GM21619 (cell line): ENCODE data around the gene ARSG.
"Not testable (repeated sequence)": the region's sequence is repeated elsewhere in the genome, so short reads cannot be mapped to it uniquely, and the experiment has no call there.

Experiments used
- ATAC-seq: cut with Tn5 transposase; IDR thresholded peaks from one replicate; pipeline ENCODE4 v1.9.1; 2021; ENCODE audit not compliant: unreplicated experiment

ARSG gene

DNA sequence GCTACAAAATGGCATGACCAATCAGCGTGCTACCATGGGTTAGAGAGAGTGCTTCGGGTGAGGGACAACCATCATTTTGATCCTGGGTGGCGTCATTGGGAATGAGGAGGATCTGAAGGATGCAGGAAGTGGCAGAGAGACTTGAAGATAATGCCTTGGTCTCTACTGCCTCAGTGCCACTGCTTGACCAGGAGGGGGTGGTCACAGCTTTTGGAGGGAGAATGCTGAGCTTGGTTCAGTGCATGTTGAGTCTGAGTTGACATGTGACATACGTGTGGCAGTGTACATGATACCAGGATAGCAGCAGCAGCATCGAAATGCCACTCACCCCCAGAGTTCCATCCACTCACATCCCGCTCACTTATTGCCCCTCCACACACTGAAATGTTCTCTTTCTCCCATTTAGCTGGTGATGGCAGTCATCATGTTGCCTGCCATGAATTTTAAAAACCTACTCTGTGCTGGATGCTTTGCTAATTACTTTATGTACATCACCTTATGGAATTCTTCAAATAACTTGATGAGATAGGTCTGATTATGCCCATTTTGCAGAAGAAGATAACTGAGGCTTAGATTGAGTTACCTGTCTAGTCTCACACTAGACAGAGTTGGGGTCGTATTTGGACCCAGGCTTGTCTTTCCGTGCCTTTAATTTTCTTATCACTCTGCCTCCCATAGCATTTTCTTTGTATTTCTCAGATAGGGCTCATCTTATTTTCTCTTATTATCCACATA is 36.7 kb downstream of the ARSG start:
- no peak for ATAC-seq

DNA sequence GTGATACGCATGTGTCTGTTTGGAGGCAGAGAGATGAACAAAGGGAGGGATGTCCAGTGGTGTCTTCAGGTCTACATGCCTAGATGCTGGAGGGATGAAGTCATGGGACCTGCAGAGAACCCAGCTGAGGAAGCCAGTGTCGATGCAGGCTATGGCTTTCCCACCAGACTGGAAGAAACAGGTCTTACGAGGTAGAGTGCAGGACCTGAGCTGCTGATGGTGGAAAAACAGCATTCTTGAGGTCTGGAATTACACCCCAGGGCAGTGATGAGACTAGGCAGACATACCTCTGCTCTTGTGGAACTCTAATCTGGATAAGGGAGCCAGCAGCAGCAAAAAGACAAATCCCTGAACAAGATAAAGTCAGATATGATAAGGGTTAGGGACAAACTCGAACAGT is 37.4 kb downstream of the ARSG start:
- no peak for ATAC-seq

DNA sequence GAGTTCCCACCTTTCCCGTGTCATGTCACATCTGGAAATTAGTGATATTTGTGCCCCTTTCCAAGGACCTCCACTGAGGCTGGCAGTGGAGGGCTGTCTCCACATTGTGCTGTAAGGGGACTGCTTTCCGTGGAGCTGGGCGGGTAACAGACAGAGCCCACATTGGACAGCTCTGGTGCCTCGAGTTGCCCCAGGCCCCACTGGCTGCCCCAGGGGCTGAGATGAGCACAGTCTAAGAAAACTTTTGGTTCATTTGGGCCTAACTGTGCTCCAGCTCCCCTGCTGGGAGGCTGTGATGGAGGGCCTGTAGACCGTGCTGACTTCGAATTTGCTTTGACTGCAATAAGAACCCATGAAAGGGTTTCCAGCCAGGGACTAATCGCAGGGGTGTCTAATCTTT is 38.0 kb downstream of the ARSG start:
- no peak for ATAC-seq

DNA sequence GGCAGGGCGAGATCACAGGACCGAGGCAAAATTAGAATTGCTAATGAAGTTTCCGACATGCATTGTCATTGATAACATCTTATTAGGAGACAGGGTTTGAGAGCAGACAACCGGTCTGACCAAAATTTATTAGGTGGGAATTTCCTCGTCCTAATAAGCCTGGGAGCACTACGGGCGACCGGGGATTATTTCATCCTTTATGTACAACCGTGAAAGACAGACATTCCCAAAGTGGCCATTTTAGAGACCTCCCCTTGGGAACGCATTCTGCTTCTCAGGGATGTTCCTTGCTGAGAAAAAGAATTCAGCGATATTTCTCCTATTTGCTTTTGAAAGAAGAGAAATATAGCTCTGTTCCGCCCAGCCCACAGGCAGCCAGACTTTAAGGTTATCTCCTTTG is 40.6 kb downstream of the ARSG start:
- ATAC-seq: not testable (repeated sequence)

DNA sequence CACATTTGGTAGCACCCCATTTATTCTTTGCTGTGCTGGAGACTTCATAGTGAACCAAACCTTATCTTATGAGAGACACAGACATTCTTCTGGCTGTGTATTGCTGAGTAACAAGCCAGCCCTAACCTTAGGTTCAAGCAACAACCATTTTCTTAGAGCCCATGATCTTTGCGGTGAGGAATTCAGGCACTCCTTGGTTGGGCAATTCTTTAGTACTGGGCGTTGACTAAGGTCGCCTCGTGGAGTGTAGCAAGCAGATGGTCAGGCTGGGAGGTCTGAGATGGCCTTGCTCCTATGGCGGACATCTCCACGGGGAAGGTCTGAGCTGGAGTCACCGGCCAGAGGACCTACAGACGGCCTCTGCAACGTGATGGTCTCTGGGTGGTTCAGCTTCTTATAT is 43.1 kb downstream of the ARSG start:
- ATAC-seq: no peak

DNA sequence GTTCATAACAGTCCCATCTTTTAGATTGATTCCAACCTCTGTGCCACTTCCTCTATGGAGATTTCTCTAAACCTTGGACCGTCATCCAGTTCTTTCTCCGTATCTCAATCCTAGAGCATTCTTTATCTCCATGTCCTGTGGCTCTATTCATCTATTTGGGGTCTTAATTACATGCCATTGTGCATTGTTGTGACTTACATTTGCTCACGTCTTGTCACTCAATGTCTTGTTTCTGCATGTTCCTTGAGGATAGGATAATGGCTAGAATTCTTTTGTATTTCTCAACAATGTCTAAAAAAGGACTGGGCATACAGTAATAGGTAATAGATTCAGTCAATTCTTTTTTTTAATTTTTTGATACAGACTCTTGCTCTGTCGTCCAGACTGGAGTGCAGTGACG is 50.2 kb downstream of the ARSG start:
- no peak for ATAC-seq

DNA sequence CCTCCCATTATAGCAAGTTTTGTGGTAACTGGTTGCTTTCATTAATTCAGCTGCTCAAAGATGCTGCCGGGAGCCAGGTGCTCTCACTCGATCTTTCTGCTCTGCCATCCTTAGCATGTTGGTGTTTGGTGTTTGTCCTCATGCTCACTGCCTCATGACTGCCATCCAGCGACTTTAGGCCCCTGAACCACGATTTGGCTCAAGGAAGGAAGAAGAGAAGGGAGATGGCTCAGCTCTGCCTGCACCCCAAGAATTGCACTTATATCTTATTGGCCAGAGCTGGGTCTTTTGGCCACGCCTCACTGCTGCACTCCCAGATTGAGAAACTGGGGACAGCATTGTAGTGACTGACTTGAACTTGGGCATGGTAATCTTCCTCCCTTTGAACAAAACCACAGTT is 52.7 kb downstream of the ARSG start:
- no peak for ATAC-seq

DNA sequence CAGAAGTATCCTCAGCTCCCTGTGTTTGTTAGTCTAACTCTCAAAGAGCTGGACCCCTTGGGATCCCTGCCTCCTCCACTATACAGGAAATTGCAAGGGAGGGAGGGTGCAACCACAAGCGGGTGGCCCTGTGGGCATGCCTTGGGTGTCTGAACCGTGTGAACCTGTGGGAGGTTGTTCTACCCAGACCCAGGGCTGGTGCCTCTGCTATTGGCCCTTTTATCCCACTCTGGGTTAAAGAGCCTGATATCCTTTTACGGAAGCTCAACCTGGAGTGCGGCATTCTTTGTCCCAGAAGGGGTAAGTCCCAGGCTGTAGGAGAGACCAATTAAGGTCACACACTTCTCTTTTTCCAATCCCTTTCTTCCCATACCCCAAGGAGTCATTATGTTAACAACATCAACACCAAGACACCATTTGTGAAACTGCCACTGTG is 53.4 kb downstream of the ARSG start:
- no peak for ATAC-seq

DNA sequence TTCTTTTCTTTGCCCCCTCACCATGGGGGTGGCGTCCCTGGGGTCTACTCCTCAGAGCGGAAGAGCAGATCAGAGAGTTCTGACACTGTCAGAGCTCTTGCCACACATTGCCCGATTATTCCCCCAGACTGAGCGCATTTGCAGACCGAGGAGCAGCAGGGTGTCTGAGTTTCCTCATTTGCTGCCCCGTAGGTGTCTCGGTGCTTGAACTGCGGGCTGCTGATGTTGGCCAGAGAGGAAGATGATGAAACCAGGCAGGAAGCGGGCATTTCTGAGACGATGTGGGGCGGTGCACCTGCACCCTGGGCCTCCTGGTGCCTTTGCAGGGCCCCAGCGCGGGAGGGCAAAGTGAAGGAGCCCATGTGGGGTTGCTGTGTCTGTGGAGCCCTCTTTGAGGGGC is 55.2 kb downstream of the ARSG start:
- ATAC-seq: peak; percentile 78

DNA sequence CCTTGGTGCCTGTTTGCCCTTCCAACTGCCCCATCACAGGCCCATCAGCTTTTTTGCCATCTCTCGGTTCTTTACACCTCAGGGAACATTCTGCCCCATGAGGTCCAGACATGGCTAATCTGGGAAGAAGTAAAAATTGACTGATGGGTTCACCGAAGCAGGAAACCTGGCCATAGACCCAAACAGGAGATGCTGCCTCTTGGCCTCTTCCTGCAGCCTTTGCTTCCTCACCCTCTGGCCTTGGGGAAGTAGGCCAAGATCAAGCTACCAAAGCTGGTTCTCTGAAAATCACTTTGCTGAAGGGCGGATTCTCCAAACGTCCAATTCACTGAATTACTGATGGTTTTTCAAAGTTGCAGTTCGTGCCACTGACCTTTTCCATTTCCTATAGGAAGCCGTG is 56.1 kb downstream of the ARSG start:
- ATAC-seq: no peak

DNA sequence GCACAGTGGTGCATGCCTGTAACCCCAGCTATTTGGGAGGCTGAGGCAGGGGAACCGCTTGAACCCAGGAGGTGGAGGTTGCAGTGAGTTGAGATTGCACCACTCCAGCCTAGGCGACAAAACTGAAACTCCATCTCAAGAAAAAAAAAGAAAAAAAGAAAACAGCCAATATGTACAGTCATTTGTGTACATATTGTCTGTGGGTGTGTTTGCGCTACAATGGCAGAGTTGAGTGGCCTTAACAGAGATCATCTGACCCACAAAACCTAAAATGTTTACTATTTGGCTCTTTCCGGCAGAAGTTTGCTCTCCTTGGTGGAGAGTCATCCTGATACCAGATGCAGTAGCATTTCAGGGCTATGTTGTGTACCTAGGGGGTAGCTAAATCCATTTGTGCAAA is 57.9 kb downstream of the ARSG start:
- ATAC-seq: peak; percentile 67

DNA sequence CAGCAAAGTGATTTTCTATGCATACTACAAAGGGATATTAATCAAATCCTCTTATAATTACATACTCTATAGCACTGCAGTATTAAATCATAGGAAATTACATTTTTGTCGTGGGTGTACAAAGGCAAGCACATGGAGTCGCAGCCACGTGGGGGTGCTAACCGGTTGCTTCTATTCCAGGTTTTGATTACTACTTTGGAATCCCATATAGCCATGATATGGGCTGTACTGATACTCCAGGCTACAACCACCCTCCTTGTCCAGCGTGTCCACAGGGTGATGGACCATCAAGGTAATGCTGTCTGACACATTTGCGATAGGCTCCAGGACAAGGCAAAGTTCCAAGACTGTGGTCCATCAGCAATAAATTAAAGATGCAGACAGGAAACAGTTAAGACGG is 60.1 kb downstream of the ARSG start:
- no peak for ATAC-seq

DNA sequence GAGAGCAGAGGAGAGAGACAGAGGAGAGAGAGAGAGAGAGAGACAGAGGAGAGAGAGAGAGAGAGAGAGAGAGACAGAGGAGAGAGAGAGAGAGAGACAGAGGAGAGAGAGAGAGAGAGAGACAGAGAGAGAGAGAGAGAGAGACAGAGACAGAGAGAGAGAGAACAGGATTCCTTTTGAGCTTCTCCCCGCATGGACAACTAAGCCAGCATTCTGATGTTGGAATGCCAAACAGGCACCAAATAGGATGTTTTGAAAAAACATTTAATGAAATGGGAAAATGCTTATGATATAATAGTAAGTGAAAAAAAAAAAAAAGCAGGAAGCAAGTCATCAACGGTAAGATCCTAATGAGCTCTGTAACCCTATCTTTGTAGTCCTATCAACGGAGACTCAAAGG is 60.7 kb downstream of the ARSG start:
- no peak for ATAC-seq

DNA sequence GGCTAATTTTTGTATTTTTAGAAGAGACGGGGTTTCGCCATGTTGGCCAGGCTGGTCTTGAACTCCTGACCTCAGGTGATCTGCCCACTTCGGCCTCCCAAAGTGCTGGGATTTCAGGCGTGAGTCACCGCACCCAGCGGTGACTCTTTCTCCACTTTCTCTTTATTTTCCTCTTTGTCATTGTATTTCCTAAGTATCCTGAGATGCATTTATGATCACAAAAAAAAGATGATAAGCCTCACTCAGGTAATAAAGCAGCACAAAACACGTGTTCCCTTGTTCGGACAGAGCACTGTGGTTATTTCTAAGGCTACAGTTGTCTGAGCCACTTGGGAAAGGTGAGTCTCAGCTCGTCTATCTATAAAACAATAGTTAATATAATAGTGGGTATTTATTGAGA is 61.4 kb downstream of the ARSG start:
- ATAC-seq: not testable (repeated sequence)

DNA sequence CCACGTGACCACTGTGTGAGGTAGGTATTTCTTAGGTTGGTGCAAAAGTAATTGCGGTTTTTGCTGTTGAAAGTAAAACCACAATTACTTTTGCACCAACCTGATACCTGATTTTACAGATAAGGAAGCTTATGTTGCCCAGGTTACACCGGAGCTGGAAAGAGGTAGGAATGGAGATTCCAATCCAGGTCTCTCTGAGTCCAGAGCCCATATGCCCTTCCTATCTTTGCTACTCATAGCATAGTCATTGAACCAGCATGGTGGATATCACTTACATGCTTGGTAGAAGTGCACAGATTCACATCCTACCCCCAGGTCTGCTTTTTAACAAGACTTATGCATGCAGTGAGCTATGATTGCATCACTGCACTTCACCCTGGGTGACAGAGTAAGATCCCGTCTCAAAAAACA is 61.8 kb downstream of the ARSG start:
- no peak for ATAC-seq

DNA sequence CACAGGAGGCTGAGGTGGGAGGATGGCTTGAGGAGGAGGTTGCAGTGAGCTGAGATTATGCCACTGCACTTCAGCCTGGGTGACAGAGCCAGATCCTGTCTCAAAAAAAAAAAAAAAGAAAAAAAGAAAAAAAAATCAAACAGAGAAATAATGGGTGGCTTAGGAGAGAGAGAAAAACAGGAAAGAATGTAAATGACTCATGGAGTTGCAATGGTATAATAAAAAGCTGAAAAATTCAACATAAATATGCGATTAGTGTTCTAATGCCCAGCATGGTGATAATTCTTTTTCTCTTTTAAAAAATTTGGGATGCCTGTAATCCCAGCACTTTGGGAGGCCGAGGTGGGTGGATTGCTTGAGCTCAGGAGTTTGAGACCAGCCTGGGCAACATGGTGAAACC is 63.0 kb downstream of the ARSG start:
- not testable (repeated sequence) for ATAC-seq

DNA sequence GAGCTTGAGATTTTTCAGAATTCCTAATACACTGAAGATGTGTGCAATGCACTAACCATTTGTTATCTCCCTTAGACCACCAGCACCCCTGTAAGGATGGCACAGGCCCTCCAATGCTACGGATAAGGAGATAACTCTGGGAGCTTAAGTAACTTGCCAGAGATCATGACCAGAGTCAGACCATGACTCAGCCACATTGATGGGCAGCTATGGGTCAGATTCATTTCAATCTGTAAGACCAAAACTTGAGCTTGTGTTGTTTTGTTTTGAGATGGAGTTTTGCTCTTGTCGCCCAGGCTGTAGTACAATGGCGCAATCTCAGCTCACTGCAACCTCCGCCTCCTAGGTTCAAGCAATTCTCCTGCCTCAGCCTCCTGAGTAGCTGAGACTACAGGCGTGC is 63.8 kb downstream of the ARSG start:
- not testable (repeated sequence) for ATAC-seq

DNA sequence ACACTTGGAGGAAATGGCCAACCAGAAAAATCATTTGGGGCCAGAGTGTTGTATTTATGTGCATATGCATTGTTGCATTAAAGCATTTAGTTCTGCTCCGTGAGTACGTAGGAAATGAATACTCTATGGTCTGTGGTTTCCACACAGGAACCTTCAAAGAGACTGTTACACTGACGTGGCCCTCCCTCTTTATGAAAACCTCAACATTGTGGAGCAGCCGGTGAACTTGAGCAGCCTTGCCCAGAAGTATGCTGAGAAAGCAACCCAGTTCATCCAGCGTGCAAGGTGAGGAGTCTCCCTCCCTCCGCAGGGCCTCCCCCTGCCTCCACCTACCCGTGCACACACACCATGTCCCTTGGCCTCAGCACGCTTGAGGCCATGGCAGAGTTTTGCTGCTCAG is 65.2 kb downstream of the ARSG start:
- ATAC-seq: peak; percentile 94

DNA sequence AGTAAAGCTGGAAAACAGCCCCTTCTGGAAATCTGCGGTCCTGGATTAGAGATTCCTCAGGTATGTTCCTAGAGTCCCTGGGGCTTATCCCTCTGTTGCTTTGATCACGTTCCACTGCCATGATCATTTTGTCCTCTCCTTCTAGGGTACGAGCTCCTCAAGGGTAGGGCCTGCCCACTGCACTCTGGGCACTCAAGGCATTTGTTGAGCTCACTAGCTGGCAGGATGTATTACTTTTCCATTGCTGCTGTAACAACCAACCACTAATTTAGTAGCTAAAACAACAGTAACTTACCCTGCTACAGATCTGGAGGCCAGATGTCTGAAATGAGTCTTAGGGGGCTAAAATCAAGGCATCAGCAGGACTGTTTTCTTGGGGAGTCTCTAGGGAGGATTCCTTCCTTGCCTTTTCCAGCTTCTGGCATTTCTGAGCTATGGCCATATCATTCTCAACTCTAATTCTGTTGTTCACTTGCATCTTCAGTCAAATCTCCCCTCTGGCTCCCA is 65.7 kb downstream of the ARSG start:
- ATAC-seq: no peak

DNA sequence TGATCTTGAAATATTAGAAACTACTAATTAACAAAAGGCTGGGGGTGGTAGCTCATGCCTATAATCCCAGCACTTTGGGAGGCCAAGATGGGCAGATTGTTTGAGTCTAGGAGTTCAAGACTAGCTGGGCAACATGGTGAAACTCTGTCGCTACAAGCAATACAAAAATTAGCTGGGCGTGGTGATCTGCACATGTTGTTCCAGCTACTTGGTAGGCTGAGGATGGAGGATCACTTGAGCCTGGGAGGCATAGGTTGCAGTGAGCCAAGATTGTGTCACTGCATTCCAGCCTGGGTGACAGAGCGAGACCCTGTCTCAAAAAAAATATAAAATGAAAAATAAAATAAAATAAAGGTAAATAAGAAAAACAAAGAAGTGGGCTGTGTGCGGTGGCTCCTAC is 66.6 kb downstream of the ARSG start:
- no peak for ATAC-seq

DNA sequence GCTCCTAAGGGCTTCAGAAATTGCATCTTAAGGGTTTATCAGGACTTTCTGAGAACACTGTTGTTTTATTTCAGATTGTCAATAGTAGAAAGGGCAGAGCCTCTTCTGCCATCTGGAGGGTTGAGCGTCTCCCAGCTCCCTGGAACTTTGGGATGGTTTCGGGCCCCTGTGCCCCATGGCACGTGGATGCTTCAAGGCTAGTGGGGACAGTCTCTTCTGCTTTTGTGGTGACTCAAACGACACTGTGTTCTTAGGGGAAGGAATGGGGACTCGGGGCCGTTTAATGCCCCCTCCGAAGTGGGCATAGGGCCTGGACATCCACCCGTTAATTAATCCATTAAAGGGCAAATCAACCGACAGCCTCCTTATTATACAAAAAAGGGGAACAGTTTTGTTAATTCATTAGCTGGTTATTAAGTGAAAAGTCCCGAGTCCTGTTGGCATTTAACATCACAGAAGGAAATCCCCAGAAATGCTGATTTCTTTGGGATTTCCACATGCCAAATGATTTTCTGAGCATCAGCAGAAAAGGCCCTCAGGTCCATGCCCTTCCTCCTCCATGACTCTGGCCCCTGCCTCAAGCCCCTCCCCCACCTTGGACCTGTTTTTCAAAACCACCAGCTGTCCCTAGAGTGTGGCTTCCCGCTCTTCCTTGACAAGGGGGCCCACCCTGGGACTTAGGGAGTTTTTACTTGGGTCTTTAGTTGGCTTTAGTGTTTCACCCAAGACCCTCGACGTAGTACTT is 68.7 kb downstream of the ARSG start:
- ATAC-seq: no peak

DNA sequence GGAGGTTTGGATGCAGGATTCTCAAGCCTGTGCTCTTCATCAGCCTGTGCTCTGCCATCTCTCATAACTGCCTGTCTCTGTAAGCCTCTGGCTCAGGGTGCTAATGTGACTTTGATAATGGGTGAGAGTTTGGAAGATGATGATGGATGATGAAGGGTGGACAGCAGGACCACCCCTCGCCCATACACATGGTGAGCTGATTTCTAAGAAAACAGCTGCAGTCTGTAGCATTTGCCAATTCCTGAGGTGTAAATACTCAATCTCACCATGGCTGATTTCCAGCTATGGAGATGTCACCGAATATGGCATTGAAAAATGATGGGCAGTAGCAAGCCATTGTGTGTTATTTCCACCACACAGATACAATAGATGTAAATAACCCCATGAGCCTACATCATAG is 74.2 kb downstream of the ARSG start:
- ATAC-seq: no peak
